Fibroblast of villous mesenchyme (primary cell): ENCODE results near the gene HOXD4. TPM values are rescaled to one million over a fixed set of nuclear protein-coding genes. Genes with fewer than 3 reads are reported as not detected.

ENCODE experiments used
- DNase-seq: peaks from one replicate; pipeline ENCODE4 v3.0.0-alpha.2; 2010; ENCODE audit warnings: low read depth
- H3K4me3 ChIP-seq: 2 replicates; pipeline ENCODE4 v1.5.1; 2011; ENCODE audit warnings: low read depth, mild to moderate bottlenecking, low read length
- total RNA-seq: library from RNA; depleted of rRNA; stranded (reverse); fragments of >200 nt; gene quantifications from 2 replicates; pipeline ENCODE4 v1.2.3, GENCODE V29; 2012
- TF ChIP-seq, protein P1 (sequence below): IDR thresholded peaks from 2 replicates; pipeline ENCODE4 v1.5.1; 2012; ENCODE audit warnings: low read depth, mild to moderate bottlenecking, low read length; ENCODE audit not compliant: insufficient read depth

HOXD4 gene
- total RNA-seq, 1 donor, result 7.8 TPM

- peak within 1 kb of the TSS; percentile 48 for H3K4me3 ChIP-seq
- TF ChIP-seq, protein P1, sequence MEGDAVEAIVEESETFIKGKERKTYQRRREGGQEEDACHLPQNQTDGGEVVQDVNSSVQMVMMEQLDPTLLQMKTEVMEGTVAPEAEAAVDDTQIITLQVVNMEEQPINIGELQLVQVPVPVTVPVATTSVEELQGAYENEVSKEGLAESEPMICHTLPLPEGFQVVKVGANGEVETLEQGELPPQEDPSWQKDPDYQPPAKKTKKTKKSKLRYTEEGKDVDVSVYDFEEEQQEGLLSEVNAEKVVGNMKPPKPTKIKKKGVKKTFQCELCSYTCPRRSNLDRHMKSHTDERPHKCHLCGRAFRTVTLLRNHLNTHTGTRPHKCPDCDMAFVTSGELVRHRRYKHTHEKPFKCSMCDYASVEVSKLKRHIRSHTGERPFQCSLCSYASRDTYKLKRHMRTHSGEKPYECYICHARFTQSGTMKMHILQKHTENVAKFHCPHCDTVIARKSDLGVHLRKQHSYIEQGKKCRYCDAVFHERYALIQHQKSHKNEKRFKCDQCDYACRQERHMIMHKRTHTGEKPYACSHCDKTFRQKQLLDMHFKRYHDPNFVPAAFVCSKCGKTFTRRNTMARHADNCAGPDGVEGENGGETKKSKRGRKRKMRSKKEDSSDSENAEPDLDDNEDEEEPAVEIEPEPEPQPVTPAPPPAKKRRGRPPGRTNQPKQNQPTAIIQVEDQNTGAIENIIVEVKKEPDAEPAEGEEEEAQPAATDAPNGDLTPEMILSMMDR, result no peak
- DNase-seq, result peak; percentile 79
Measured at GRCh38 chr2:176128982-176129796, 22.2 kb upstream of the HOXD4 start, which contains the start of gene HOXD8. TSS of gene HOXD8 (plus strand) at chr2:176129705. CDS start at chr2:176130367, 662 bp downstream.

DNA sequence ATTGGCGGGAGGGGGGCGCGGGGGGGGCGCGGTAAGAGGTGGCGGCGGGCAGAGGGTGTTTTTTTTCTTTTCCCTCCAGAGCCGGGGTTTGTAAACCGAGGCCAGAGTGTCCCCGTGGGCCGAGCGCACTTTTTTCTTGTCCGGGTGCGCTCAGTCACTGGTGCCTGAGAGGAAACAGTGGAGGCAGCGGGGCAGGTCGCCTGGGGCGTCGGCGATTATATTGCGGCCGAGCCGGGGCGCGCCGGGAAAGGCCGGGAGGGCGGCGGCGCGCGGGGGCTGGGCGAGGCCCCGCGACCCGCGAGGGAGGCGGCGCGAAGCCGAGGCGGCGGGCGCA is 21.6 kb upstream of the HOXD4 start:
- no peak for DNase-seq
- TF ChIP-seq, protein P1, result no peak
- peak overlapping the region; percentile 48 for H3K4me3 ChIP-seq

GRCh38 chr2:176130147-176130956 is 21.0 kb upstream of the HOXD4 start:
- TF ChIP-seq, protein P1, result no peak
- peak; percentile 85 for DNase-seq

GRCh38 chr2:176130957-176131847 is 20.1 kb upstream of the HOXD4 start:
- peak overlapping the region; percentile 48 for H3K4me3 ChIP-seq
- DNase-seq, result no peak
- TF ChIP-seq, protein P1, result no peak

More at GRCh38 chr2:176130147-176130956, 21.0 kb upstream of the HOXD4 start:
- peak overlapping the region; percentile 48 for H3K4me3 ChIP-seq

DNA sequence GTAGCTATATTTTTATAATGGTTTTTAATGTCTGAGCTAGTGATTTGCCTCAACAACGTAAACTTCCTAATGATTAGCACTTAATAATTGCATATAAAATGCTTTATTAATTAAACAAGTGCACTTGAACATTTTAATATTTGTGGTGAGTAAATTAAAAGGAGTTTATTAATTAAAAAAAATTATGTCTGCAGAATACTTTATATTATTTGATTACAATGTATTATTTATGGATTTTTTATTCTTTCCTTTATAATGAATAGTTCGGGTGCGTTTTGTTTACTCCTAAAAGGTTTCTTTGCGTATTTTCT is 19.5 kb upstream of the HOXD4 start:
- peak overlapping the region; percentile 48 for H3K4me3 ChIP-seq
- DNase-seq, result no peak
- TF ChIP-seq, protein P1, result no peak
